ENCODE measurements around the gene TRMT44. TPM values are rescaled to one million over a fixed set of nuclear protein-coding genes. Genes with fewer than 3 reads are reported as not detected.
A peak's percentile ranks its signal among the peaks of the same experiment; 100 is the strongest.
"Not testable (repeated sequence)": the region's sequence is repeated elsewhere in the genome, so short reads cannot be mapped to it uniquely, and the experiment has no call there.

The TRMT44 gene
- total RNA-seq, 6 donors from 2014 or later = 22.8 to 81.7 (median 30.2) TPM

- H3K27ac ChIP-seq = no peak overlapping the region
- H3K9me3 ChIP-seq = no peaks in the 10 kb centered on the region
- H3K4me3 ChIP-seq = no peak overlapping the region
- TF ChIP-seq POLR2A (IDR thresholded peaks at IDR 0.05) (no peak), POLR2AphosphoS5 (IDR thresholded peaks at IDR 0.05) (no peak), EP300 (IDR thresholded peaks at IDR 0.05) (no peak), CTCF (IDR thresholded peaks at IDR 0.05) (no peak)
- WGBS, 2 donors = 93 to 96% methylated on average over 5 of the region's 5 CpGs
- peaks cover 4 to 21% (median 14%) of the 10 kb centered on the region in 4 donors for H3K4me1 ChIP-seq
- ATAC-seq (ENCODE audit: low FRiP score in 2 of 2) (no peak), DNase-seq (no peak)
- H3K27me3 ChIP-seq = no peaks in the 10 kb centered on the region
- H3K36me3 ChIP-seq = peaks cover 4 to 46% (median 38%) of the 10 kb centered on the region in 4 donors
Observed at GRCh38 chr4:8412288-8412687, 28.3 kb upstream of the TRMT44 start.

GRCh38 chr4:8414377-8414776 lies 26.2 kb upstream of the TRMT44 start:
- Histone ChIP-seq H3K27me3 (no peaks in the 10 kb centered on the region), H3K27ac (no peak overlapping the region), H3K4me3 (no peak overlapping the region), H3K4me1 (peaks cover 3 to 21% (median 11%) of the 10 kb centered on the region in 4 donors), H3K36me3 (peaks cover 4 to 46% (median 32%) of the 10 kb centered on the region in 4 donors), H3K9me3 (no peaks in the 10 kb centered on the region)
- WGBS, 2 donors = 82 to 88% methylated on average over 2 of the region's 2 CpGs
- DNase-seq (no peak), ATAC-seq (ENCODE audit: low FRiP score in 2 of 2) (no peak)
- no peak for TF ChIP-seq POLR2AphosphoS5 (IDR thresholded peaks at IDR 0.05)

- Histone ChIP-seq H3K4me1 (peaks cover 0 to 12% (median 7%) of the 10 kb centered on the region in 4 donors), H3K36me3 (peaks cover 4 to 32% (median 28%) of the 10 kb centered on the region in 4 donors), H3K4me3 (no peak overlapping the region), H3K27ac (no peak overlapping the region), H3K9me3 (no peaks in the 10 kb centered on the region), H3K27me3 (no peaks in the 10 kb centered on the region)
- WGBS, 2 donors = 77 to 85% methylated on average over 9 to 11 of the region's 11 CpGs
- no peak for TF ChIP-seq POLR2A (IDR thresholded peaks at IDR 0.05)
- no peak for TF ChIP-seq EP300 (IDR thresholded peaks at IDR 0.05)
- TF ChIP-seq CTCF (IDR thresholded peaks at IDR 0.05) = no peak
- no peak for TF ChIP-seq POLR2AphosphoS5 (IDR thresholded peaks at IDR 0.05)
- DNase-seq (no peak), ATAC-seq (ENCODE audit: low FRiP score in 2 of 2) (no peak)
Observed at GRCh38 chr4:8417071-8417614, 23.4 kb upstream of the TRMT44 start.

GRCh38 chr4:8419222-8420041 lies 21.1 kb upstream of the TRMT44 start:
- Histone ChIP-seq H3K4me3 (no peak overlapping the region), H3K36me3 (peaks cover 0 to 18% (median 17%) of the 10 kb centered on the region in 4 donors), H3K4me1 (peaks cover 0 to 12% (median 7%) of the 10 kb centered on the region in 4 donors), H3K27me3 (no peaks in the 10 kb centered on the region), H3K9me3 (no peaks in the 10 kb centered on the region), H3K27ac (peak overlapping the region; percentile 13 to 76 (median 38))
- peak; percentile 63 to 74 for ATAC-seq (ENCODE audit: low FRiP score in 2 of 2)
- WGBS, 2 donors = 57 to 70% methylated on average over 12 of the region's 12 CpGs
- no peak for TF ChIP-seq POLR2AphosphoS5 (IDR thresholded peaks at IDR 0.05)
- no peak for TF ChIP-seq POLR2A (IDR thresholded peaks at IDR 0.05)
- DNase-seq = peak in 1 of 2 donors; percentile 63

- H3K4me3 ChIP-seq; H3K9me3 ChIP-seq; H3K27me3 ChIP-seq; ATAC-seq (ENCODE audit: low FRiP score in 2 of 2); DNase-seq: not testable (repeated sequence)
- H3K4me1 ChIP-seq = peaks cover 0 to 12% (median 7%) of the 10 kb centered on the region in 4 donors
- H3K27ac ChIP-seq = peak overlapping the region in 1 of 4 donors; percentile 76
- H3K36me3 ChIP-seq = peaks cover 0 to 11% (median 10%) of the 10 kb centered on the region in 4 donors
Observed at GRCh38 chr4:8420151-8420550, 20.4 kb upstream of the TRMT44 start.

GRCh38 chr4:8422327-8422726 lies 18.2 kb upstream of the TRMT44 start:
- DNase-seq (no peak), ATAC-seq (ENCODE audit: low FRiP score in 2 of 2) (no peak)
- Histone ChIP-seq H3K27me3 (no peaks in the 10 kb centered on the region), H3K4me1 (peaks cover 7 to 26% (median 14%) of the 10 kb centered on the region in 4 donors), H3K36me3 (no peaks in the 10 kb centered on the region), H3K9me3 (no peaks in the 10 kb centered on the region), H3K27ac (no peak overlapping the region), H3K4me3 (no peak overlapping the region)
- WGBS, 2 donors = 62 to 73% methylated on average over 4 of the region's 4 CpGs
- TF ChIP-seq POLR2AphosphoS5 (IDR thresholded peaks at IDR 0.05) (no peak), CTCF (IDR thresholded peaks at IDR 0.05) (no peak), POLR2A (IDR thresholded peaks at IDR 0.05) (no peak), EP300 (IDR thresholded peaks at IDR 0.05) (no peak)
